ENCODE measurements around the gene HMX1. TPM values are rescaled to one million over a fixed set of nuclear protein-coding genes. Genes with fewer than 3 reads are reported as not detected.

Gene HMX1
- total RNA-seq, 2 experiments from 2014 or later: not detected

- no peak overlapping the region for H2AFZ ChIP-seq (ENCODE audit: low read length)
- TF ChIP-seq CTCF (conservative IDR thresholded peaks at IDR 0.05; ENCODE audit: low read length): no peak
- no peak for TF ChIP-seq EZH2phosphoT487 (IDR thresholded peaks at IDR 0.05; ENCODE audit: borderline replicate concordance, low read depth, low read length)
- POLR2A ChIA-PET: no interaction called here
- no peak for DNase-seq (ENCODE audit: low spot score)
- no peak overlapping the region for H3K4me2 ChIP-seq (ENCODE audit: low read length)
- H3K27ac ChIP-seq (ENCODE audit: low read depth, low read length, poor library complexity, severe bottlenecking): no peak overlapping the region
- H3K79me2 ChIP-seq (ENCODE audit: insufficient read depth, low read depth, low read length): no peaks in the 10 kb centered on the region
- H3K36me3 ChIP-seq (ENCODE audit: insufficient read depth, low read length): no peaks in the 10 kb centered on the region
- no TSS peak for BruUV-seq (replicated peaks)
- no peaks in the 10 kb centered on the region for H3K4me1 ChIP-seq (ENCODE audit: insufficient read depth, low read length, poor library complexity, severe bottlenecking)
- H3K4me3 ChIP-seq (ENCODE audit: low read depth, low read length, poor library complexity, severe bottlenecking): no peak overlapping the region
- CTCF ChIA-PET (ENCODE audit: unreplicated experiment): no interaction called here
- intact Hi-C loops (cut with micrococcal nuclease; ENCODE audit: unreplicated experiment): no loop called here
- no peaks in the 10 kb centered on the region for H3K9me2 ChIP-seq (ENCODE audit: insufficient read depth, low read length)
- no peaks in the 10 kb centered on the region for H3K9me3 ChIP-seq (ENCODE audit: low read length)
- no peaks in the 10 kb centered on the region for H4K20me1 ChIP-seq (ENCODE audit: insufficient read depth, low read length)
These were observed 24.8 kb downstream of the HMX1 start for GRCh38 chr4:8846826-8847225.

GRCh38 chr4:8846046-8846720, 25.5 kb downstream of the HMX1 start:
- H3K79me2 ChIP-seq (ENCODE audit: insufficient read depth, low read depth, low read length): no peaks in the 10 kb centered on the region
- H3K9me2 ChIP-seq (ENCODE audit: insufficient read depth, low read length): no peaks in the 10 kb centered on the region
- no peak overlapping the region for H3K4me3 ChIP-seq (ENCODE audit: low read depth, low read length, poor library complexity, severe bottlenecking)
- no peaks in the 10 kb centered on the region for H3K4me1 ChIP-seq (ENCODE audit: insufficient read depth, low read length, poor library complexity, severe bottlenecking)
- H4K20me1 ChIP-seq (ENCODE audit: insufficient read depth, low read length): no peaks in the 10 kb centered on the region
- CTCF ChIA-PET (ENCODE audit: unreplicated experiment): no interaction called here
- no TSS peak for BruUV-seq (replicated peaks)
- no peak overlapping the region for H3K27ac ChIP-seq (ENCODE audit: low read depth, low read length, poor library complexity, severe bottlenecking)
- TF ChIP-seq EZH2phosphoT487 (IDR thresholded peaks at IDR 0.05; ENCODE audit: borderline replicate concordance, low read depth, low read length): no peak
- TF ChIP-seq CTCF (conservative IDR thresholded peaks at IDR 0.05; ENCODE audit: low read length): no peak
- no peaks in the 10 kb centered on the region for H3K36me3 ChIP-seq (ENCODE audit: insufficient read depth, low read length)
- intact Hi-C loops (cut with micrococcal nuclease; ENCODE audit: unreplicated experiment): no loop called here
- no peak for DNase-seq (ENCODE audit: low spot score)
- H3K9me3 ChIP-seq (ENCODE audit: low read length): no peaks in the 10 kb centered on the region
- no peak overlapping the region for H2AFZ ChIP-seq (ENCODE audit: low read length)
- POLR2A ChIA-PET: no interaction called here
- no peak overlapping the region for H3K4me2 ChIP-seq (ENCODE audit: low read length)

- H3K27ac ChIP-seq (ENCODE audit: low read depth, low read length, poor library complexity, severe bottlenecking): no peak overlapping the region
- no peak overlapping the region for H3K4me2 ChIP-seq (ENCODE audit: low read length)
- H3K79me2 ChIP-seq (ENCODE audit: insufficient read depth, low read depth, low read length): no peaks in the 10 kb centered on the region
- no peak overlapping the region for H3K4me3 ChIP-seq (ENCODE audit: low read depth, low read length, poor library complexity, severe bottlenecking)
- BruUV-seq (replicated peaks): no TSS peak
- H3K36me3 ChIP-seq (ENCODE audit: insufficient read depth, low read length): no peaks in the 10 kb centered on the region
- no peak overlapping the region for H2AFZ ChIP-seq (ENCODE audit: low read length)
- no peaks in the 10 kb centered on the region for H3K9me3 ChIP-seq (ENCODE audit: low read length)
- no peak for DNase-seq (ENCODE audit: low spot score)
- CTCF ChIA-PET (ENCODE audit: unreplicated experiment): no interaction called here
- H3K4me1 ChIP-seq (ENCODE audit: insufficient read depth, low read length, poor library complexity, severe bottlenecking): no peaks in the 10 kb centered on the region
- intact Hi-C loops (cut with micrococcal nuclease; ENCODE audit: unreplicated experiment): no loop called here
- H3K9me2 ChIP-seq (ENCODE audit: insufficient read depth, low read length): no peaks in the 10 kb centered on the region
- POLR2A ChIA-PET: interaction anchor here (0.7 kb wide), 1 partner anchor 12 kb away, joined by 3 read pairs; no protein-coding TSS in a partner anchor
- H4K20me1 ChIP-seq (ENCODE audit: insufficient read depth, low read length): no peaks in the 10 kb centered on the region
- TF ChIP-seq EZH2phosphoT487 (IDR thresholded peaks at IDR 0.05; ENCODE audit: borderline replicate concordance, low read depth, low read length) (no peak), CTCF (conservative IDR thresholded peaks at IDR 0.05; ENCODE audit: low read length) (no peak)
These were observed 26.5 kb downstream of the HMX1 start for GRCh38 chr4:8844976-8845690.
